K562 (cell line): ENCODE results near the gene TPGS1. TPM values are rescaled to one million over a fixed set of nuclear protein-coding genes. Genes with fewer than 3 reads are reported as not detected.

Experiments used
- BACH1 ChIP-seq: fragments of 200-800 bp; sonication (Bioruptor generic); IDR thresholded peaks from 2 replicates; pipeline ENCODE4 v1.6.1; 2016; ENCODE audit warnings: missing genetic modification characterization, missing compliant biosample characterization
- BDP1 ChIP-seq: IDR thresholded peaks from 3 replicates; pipeline ENCODE4 v1.6.1; 2011; ENCODE audit not compliant: insufficient read length, insufficient read depth
- CC2D1A ChIP-seq: fragments of 450-650 bp; IDR thresholded peaks from 2 replicates; pipeline ENCODE4 v1.6.1; 2017; ENCODE audit warnings: mild to moderate bottlenecking
- CEBPB ChIP-seq: fragments of 450-650 bp; IDR thresholded peaks from 2 replicates; pipeline ENCODE4 v1.6.1; 2016; ENCODE audit warnings: missing genetic modification characterization, missing compliant biosample characterization
- CEBPG ChIP-seq, 3 experiments: fragments of 200-800 bp in 1 of 3; sonication (Bioruptor generic) in 1 of 3; sonication (generic) in 1 of 3; formaldehyde crosslinking in 1 of 3; IDR thresholded peaks in 2 of 3; conservative IDR thresholded peaks in 1 of 3; 2 replicates each; pipeline versions ENCODE4 v1.6.1 to v1.8.0; 2016 to 2022; ENCODE audit warnings: missing compliant biosample characterization in 2 of 3, missing genetic modification characterization in 2 of 3, mild to moderate bottlenecking in 1 of 3, missing genetic modification reagents in 1 of 3
- EP300 ChIP-seq: IDR thresholded peaks from 2 replicates; pipeline ENCODE4 v1.6.1; 2012; ENCODE audit warnings: low read length, improper control_type of control experiment
- EZH2 ChIP-seq: IDR thresholded peaks from 2 replicates; pipeline ENCODE4 v1.6.1; 2012; ENCODE audit warnings: low read depth, mild to moderate bottlenecking, inconsistent platforms, low read length, borderline replicate concordance
- ILK ChIP-seq: fragments of 450-650 bp; IDR thresholded peaks from 2 replicates; pipeline ENCODE4 v1.6.1; 2016; ENCODE audit warnings: missing genetic modification characterization, low read depth, mild to moderate bottlenecking, missing compliant biosample characterization, moderate library complexity, borderline replicate concordance
- KAT7 ChIP-seq: sonication (generic); formaldehyde crosslinking; IDR thresholded peaks from 2 replicates; pipeline ENCODE4 v1.8.0; 2022; ENCODE audit warnings: missing genetic modification reagents, mild to moderate bottlenecking, borderline replicate concordance
- KDM1A ChIP-seq, 2 experiments: fragments of 450-650 bp; IDR thresholded peaks; 2 replicates each; pipeline ENCODE4 v1.6.1; 2016; ENCODE audit warnings: mild to moderate bottlenecking in 2 of 2
- MTA3 ChIP-seq: fragments of 450-650 bp; formaldehyde crosslinking; IDR thresholded peaks from 2 replicates; pipeline ENCODE4 v1.6.1; 2017; ENCODE audit warnings: mild to moderate bottlenecking, borderline replicate concordance
- NR2C1 ChIP-seq, 2 experiments: fragments of 450-650 bp; IDR thresholded peaks; 2 replicates each; pipeline ENCODE4 v1.6.1; 2017; ENCODE audit warnings: mild to moderate bottlenecking in 2 of 2, antibody characterized with exemption in 1 of 2, inconsistent platforms in 1 of 2, missing compliant biosample characterization in 1 of 2, missing genetic modification characterization in 1 of 2
- RAD51 ChIP-seq: fragments of 450-650 bp; IDR thresholded peaks from 2 replicates; pipeline ENCODE4 v1.7.1; 2016; ENCODE audit warnings: low read depth, mild to moderate bottlenecking, borderline replicate concordance
- SRSF7 ChIP-seq: fragments of 200-400 bp; formaldehyde crosslinking; optimal IDR thresholded peaks from 2 replicates; pipeline ENCODE3; 2017; ENCODE audit warnings: mild to moderate bottlenecking, low read depth, low read length
- TOE1 ChIP-seq, 2 experiments: fragments of 450-650 bp in 1 of 2; sonication (generic) in 1 of 2; formaldehyde crosslinking in 1 of 2; IDR thresholded peaks; 2 replicates each; pipeline versions ENCODE4 v1.7.1 to v1.8.0; 2016 to 2022; ENCODE audit warnings: borderline replicate concordance in 2 of 2, mild to moderate bottlenecking in 2 of 2, antibody characterized with exemption in 1 of 2, inconsistent platforms in 1 of 2, low read depth in 1 of 2, missing genetic modification reagents in 1 of 2, moderate library complexity in 1 of 2
- ZNF282 ChIP-seq: sonication (generic); formaldehyde crosslinking; IDR thresholded peaks from 2 replicates; pipeline ENCODE4 v1.8.1; 2023; ENCODE audit warnings: missing genetic modification reagents
- polyA plus RNA-seq, 8 experiments: library from polyadenylated mRNA; depleted of rRNA in 4 of 8; stranded (reverse) in 5 of 8; unstranded in 3 of 8; fragments of >200 nt; fragmentation: Nextera tagmentation in 2 of 8; fragmentation: Illumina TruSeq in 1 of 8; extraction: Ambion mirVana in 2 of 8; extraction: Trizol in 1 of 8; gene quantifications; 2 replicates each; pipeline versions ENCODE4 v1.2.1 to v1.2.3, GENCODE V29; 2011 to 2014; ENCODE audit warnings: inconsistent platforms in 1 of 8, missing spikeins in 1 of 8
- total RNA-seq, 7 experiments: library from RNA; depleted of rRNA in 6 of 7; stranded (reverse); fragments of >200 nt in 6 of 7; fragmentation: Illumina TruSeq in 2 of 7; extraction: Trizol in 2 of 7; gene quantifications; 2 replicates each; pipeline versions ENCODE4 v1.2.1 to v1.2.3, GENCODE V29; 2011 to 2021; ENCODE audit warnings: low replicate concordance in 1 of 7
- TF ChIP-seq, protein P1 (sequence below): conservative IDR thresholded peaks from 2 replicates; pipeline ENCODE4 v1.6.1; 2011; ENCODE audit warnings: low read depth, mild to moderate bottlenecking, low read length; ENCODE audit not compliant: control insufficient read depth
- TF ChIP-seq, protein P2 (sequence below), 3 experiments: IDR thresholded peaks in 2 of 3; conservative IDR thresholded peaks in 1 of 3; 2 replicates each; pipeline ENCODE4 v1.5.1; 2011 to 2012; ENCODE audit warnings: low read length in 3 of 3, mild to moderate bottlenecking in 3 of 3, control low read depth in 2 of 3, improper control_type of control experiment in 1 of 3, inconsistent platforms in 1 of 3, low read depth in 1 of 3, mixed read lengths in 1 of 3, moderate library complexity in 1 of 3; ENCODE audit not compliant: insufficient read depth in 2 of 3
- TF ChIP-seq, protein P3 (sequence below), 2 experiments: IDR thresholded peaks in 1 of 2; conservative IDR thresholded peaks in 1 of 2; 2 replicates each; pipeline ENCODE4 v1.6.1; 2016; ENCODE audit warnings: low read depth in 2 of 2, mild to moderate bottlenecking in 1 of 2, missing compliant biosample characterization in 1 of 2, missing genetic modification characterization in 1 of 2, moderate library complexity in 1 of 2

The TPGS1 gene
- total and polyA plus RNA-seq, 9 of the 15 experiments (the other 6 are each of a cell fraction or from before 2014, with no cell fraction given) = 0.30 to 31.6 (median 1.2) TPM; not detected in 2

DNA sequence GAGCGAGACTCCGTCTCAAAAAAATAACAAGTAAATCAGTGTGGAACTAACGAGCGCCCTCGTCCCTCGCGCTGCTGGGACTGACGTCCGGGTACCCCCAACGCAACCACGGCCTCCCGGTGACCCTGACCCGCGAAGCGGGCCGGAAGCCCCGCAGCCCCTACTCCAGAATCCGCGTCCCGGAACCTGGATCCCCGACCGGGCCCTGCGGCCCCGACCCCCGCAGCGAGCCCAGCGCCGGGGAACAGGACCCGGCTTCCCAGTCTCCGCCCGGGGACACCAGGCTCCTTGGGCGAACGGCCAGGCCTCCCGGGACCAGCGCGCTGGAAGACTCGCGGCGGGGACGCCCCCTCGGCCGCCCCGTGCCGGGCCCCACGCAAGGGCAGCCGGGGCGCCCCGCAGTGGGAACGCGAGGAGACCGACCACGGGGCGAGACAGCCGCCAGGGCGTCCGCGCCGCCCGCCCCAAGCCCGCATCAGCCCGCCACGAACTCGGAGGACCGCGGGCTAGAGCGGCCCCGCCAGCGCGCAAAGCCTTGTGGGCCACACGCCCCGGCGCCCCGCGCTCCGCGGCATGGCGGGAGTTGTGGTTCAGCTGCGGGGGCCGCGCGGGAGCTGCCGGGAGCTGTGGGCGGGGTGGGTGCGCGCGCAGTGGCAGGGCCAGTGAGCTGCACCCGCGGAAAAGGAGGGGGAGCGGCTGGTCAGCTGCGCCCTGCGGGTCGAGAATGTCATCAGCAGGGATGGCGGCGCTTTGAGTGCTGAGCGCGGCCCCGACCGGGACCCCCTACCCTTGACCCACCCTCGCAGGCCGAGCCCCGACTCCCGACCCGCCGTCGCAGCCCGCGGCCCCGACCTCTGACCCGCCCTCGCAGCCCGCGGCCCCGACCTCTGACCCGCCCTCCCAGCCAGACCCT, 18.5 kb upstream of the TPGS1 start (continued):
- TF ChIP-seq, protein P1, sequence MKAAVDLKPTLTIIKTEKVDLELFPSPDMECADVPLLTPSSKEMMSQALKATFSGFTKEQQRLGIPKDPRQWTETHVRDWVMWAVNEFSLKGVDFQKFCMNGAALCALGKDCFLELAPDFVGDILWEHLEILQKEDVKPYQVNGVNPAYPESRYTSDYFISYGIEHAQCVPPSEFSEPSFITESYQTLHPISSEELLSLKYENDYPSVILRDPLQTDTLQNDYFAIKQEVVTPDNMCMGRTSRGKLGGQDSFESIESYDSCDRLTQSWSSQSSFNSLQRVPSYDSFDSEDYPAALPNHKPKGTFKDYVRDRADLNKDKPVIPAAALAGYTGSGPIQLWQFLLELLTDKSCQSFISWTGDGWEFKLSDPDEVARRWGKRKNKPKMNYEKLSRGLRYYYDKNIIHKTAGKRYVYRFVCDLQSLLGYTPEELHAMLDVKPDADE = peak; percentile 99
- TF ChIP-seq EZH2 (no peak), BACH1 (tag) (no peak; the same call in 1 of the 2 replicates), CEBPB (no peak), KDM1A (IDR thresholded peaks at IDR 0.05) (no peak), KAT7 (peak; percentile 54; the same call in 1 of the 2 replicates), RAD51 (no peak), EP300 (no peak), BDP1 (no peak), MTA3 (no peak), TOE1 (IDR thresholded peaks at IDR 0.05; ENCODE audit: borderline replicate concordance) (no peak; the same call in 1 of the 2 replicates), TOE1 (CRISPR knock-in tag; IDR thresholded peaks at IDR 0.05; ENCODE audit: borderline replicate concordance, low read depth) (peak; percentile 50; the same call in 1 of the 2 replicates), NR2C1 (IDR thresholded peaks at IDR 0.05) (peak; percentile 85), NR2C1 (tag; IDR thresholded peaks at IDR 0.05) (peak; percentile 85), CC2D1A (no peak), CEBPG (CRISPR knock-in tag; IDR thresholded peaks at IDR 0.05) (peak; percentile 60), CEBPG (tag; conservative IDR thresholded peaks at IDR 0.05 in 1 of 2, IDR thresholded peaks at IDR 0.05 in 1 of 2) (no peak), ILK (tag) (no peak), ZNF282 (peak; percentile 15; the same call in 1 of the 2 replicates), SRSF7 (no peak)
- TF ChIP-seq, protein P2, sequence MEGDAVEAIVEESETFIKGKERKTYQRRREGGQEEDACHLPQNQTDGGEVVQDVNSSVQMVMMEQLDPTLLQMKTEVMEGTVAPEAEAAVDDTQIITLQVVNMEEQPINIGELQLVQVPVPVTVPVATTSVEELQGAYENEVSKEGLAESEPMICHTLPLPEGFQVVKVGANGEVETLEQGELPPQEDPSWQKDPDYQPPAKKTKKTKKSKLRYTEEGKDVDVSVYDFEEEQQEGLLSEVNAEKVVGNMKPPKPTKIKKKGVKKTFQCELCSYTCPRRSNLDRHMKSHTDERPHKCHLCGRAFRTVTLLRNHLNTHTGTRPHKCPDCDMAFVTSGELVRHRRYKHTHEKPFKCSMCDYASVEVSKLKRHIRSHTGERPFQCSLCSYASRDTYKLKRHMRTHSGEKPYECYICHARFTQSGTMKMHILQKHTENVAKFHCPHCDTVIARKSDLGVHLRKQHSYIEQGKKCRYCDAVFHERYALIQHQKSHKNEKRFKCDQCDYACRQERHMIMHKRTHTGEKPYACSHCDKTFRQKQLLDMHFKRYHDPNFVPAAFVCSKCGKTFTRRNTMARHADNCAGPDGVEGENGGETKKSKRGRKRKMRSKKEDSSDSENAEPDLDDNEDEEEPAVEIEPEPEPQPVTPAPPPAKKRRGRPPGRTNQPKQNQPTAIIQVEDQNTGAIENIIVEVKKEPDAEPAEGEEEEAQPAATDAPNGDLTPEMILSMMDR (IDR thresholded peaks at IDR 0.05 in 2 of 3, conservative IDR thresholded peaks at IDR 0.05 in 1 of 3; ENCODE audit: insufficient read depth in 2 of 3, low read depth in 1 of 3, low read length in 3 of 3) = no peak
- TF ChIP-seq, protein P3, sequence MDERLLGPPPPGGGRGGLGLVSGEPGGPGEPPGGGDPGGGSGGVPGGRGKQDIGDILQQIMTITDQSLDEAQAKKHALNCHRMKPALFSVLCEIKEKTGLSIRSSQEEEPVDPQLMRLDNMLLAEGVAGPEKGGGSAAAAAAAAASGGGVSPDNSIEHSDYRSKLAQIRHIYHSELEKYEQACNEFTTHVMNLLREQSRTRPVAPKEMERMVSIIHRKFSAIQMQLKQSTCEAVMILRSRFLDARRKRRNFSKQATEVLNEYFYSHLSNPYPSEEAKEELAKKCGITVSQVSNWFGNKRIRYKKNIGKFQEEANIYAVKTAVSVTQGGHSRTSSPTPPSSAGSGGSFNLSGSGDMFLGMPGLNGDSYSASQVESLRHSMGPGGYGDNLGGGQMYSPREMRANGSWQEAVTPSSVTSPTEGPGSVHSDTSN (CRISPR knock-in tag; IDR thresholded peaks at IDR 0.05; ENCODE audit: low read depth) = no peak
- TF ChIP-seq, protein P3 (tag; conservative IDR thresholded peaks at IDR 0.05; ENCODE audit: low read depth) = no peak
